HG03565 (cell line): ENCODE measurements around the gene UBE2G2.
"Not testable (repeated sequence)": the region's sequence is repeated elsewhere in the genome, so short reads cannot be mapped to it uniquely, and the experiment has no call there.

Experiments used
- ATAC-seq: cut with Tn5 transposase; IDR thresholded peaks from one replicate; pipeline ENCODE4 v1.9.1; 2021; ENCODE audit warnings: mild to moderate bottlenecking, moderate library complexity; ENCODE audit not compliant: unreplicated experiment

Gene UBE2G2

DNA sequence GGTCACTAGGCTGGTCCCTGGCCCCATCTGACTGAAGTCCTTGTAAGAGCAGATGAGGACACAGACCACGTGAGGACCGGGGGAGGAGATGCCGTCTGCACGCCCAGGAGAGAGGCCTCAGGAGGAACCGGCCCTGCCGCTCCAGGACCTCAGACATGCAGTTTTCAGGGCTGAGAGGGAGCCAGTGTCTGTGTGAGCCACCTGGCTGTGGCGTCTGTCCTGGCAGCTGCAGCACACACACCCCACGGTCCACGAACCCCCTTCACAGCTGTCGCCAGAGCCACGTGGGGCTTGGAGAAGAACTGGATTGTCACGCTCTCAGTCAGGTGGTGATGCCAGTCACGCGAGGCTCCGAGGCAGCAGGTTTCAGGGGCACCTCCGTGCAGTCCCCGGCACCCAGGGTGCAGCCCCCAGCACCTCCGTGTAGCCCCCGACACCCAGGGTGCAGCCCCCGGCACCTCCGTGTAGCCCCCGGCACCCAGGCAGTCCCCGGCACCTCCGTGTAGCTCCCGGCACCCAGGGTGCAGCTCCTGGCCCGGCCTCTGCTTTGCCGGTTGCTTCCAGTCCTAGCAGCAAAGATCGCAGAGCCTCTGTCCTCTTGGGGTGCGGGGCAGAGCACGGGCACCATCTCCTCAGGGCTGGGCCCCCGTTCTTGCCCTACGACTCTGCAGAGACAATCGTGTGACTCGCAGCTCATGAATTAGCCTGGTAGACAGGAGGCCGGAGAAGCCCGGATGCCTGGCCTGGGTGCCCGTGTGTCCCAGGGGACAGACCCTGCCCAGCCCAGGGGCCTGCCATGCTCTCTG lies 35.2 kb upstream of the UBE2G2 start:
- ATAC-seq: no peak

DNA sequence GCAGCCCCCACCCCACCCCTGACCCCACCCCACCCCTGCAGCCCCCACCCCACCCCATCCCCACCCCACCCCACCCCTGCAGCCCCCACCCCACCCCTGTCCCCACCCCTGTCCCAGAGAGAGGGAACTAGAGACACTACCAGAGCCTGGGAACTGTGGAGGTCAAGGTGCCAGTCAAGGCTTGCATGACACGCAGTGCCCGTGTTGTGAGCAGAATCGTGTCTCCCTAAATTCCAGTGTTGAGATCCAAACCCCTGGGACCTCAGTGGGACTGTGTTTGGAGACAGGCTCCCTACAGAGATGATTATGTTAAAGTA lies 34.7 kb upstream of the UBE2G2 start:
- no peak for ATAC-seq

DNA sequence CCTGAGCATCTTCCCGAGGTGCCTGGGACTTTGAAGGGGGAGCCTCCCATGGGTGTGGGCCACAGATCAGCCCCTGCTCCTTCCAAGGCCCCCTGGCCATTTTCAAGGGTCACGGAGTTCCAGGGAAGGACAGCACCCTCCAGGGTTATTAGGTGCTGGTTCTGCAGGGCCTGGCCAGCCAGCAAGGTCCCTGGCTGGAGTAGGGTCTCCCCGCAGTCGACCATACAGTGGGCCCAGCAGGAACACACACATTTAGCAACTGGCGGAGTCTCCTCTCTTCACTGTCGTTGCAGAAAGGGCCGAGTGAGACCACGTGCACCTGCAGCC lies 34.0 kb upstream of the UBE2G2 start:
- no peak for ATAC-seq

DNA sequence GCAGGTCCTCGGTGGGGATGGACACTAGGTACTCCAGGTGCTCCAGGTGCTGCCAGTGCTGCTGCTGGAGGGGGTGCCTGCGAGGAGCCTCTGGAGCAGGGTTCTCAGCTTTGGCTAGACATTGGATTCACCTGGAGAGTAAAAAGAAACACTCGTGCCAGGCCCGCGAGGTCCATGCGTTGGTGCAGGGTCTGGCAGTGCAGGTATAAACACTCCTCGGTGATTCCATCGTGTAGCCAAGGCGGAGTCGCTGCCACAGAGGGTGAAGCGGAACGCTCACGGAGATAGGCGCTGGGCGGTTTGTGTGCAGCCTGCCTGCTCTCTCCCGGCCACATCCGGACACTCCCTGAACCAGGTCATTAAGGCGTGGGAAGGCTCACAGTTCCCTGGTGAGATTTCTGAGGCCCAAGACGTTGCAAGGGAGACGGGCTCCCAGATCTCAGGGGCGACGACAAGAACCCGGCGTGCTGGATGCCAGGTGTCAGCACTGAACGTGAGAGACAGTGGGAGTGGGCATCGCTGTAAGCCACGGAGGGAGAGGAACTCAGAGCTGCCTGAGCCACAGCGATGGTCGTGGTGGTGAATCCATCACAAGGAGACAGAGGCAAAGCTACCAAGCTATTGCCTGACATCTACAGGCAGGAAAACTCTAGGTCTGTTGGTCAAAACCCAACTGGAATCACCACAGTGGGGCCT lies 33.5 kb upstream of the UBE2G2 start:
- ATAC-seq: no peak

DNA sequence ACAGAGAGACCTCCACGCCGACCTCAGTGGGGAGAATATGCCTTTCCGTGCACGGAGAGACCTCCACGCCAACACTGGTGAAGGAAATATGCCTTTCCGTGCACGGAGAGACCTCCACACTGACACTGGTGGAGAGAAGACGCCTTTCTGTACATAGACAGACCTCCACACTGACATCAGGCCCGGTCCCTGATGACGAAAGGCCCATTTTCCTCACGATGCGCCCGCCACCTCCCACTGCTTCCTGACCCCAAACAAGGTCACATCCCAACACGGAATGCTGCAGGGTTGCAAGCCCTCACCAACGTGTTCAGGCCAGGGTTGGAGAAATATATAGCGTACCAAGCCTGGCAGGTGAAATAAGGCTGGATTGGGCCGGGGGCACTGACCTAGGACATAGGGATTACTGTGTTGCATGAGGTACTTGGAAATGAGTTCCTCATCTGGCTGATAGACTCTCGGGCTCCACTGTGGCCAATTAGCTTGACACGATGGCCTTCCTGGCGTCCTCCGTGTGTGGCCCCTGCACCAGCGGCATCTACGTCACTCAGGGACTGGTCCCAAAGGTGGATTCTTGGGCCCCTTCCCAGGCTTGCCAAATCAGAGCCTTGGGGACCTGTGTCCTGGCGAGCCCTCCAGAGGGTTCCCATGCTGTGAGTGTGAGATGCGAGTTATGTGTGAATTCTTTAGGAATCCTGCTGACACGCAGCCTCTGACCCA lies 32.8 kb upstream of the UBE2G2 start:
- no peak for ATAC-seq

DNA sequence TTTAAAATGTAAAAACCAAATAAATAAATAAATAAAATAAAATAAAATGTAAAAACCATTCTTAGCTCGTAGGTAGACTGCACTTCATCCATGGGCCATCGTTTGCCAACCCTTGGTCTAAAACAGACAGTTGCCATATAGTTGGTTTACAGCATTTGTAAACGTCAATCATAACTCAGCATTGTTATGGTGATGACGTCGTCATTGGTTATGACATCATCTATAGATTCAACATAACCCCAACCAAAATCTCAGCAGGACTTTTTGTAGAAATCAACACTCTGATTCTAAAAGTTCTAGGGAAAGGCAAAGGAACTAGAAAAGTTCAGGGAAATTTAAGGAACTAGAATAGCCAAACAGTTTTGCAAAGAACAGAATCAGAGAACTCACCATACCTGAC lies 32.0 kb upstream of the UBE2G2 start:
- ATAC-seq: no peak

DNA sequence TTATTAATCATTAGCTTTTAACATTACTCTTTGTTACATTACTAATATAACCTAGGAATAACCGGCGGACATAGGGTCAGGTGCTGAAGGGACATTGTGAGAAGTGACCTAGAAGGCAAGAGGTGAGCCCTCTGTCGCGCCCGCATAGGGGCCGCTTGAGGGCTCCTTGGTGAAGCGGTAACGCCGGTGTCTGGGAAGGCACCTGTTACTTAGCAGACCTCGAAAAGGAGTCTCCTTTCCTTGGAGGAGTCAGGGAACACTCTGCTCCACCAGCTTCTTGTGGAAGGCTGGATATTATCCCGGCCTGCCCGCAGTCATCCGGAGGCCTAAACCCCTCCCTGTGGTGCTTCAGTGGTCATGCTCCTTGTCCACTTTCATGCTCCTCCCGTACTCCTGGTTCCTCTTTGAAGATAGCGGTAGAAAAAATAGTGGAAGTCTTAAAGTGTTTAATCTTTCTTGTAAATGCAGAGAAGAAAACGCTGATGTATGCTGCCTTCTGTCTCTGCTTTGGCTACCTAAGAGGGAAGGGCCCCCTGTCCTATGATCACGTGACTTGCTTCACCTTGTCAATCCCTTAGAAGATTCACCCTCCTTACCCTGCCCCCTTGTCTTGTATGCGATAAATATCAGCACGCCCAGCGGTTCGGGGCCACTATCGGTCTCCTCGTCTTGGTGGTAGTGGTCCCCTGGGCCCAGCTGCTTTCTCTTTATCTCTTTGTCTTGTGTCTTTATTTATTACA lies 31.1 kb upstream of the UBE2G2 start:
- not testable (repeated sequence) for ATAC-seq

DNA sequence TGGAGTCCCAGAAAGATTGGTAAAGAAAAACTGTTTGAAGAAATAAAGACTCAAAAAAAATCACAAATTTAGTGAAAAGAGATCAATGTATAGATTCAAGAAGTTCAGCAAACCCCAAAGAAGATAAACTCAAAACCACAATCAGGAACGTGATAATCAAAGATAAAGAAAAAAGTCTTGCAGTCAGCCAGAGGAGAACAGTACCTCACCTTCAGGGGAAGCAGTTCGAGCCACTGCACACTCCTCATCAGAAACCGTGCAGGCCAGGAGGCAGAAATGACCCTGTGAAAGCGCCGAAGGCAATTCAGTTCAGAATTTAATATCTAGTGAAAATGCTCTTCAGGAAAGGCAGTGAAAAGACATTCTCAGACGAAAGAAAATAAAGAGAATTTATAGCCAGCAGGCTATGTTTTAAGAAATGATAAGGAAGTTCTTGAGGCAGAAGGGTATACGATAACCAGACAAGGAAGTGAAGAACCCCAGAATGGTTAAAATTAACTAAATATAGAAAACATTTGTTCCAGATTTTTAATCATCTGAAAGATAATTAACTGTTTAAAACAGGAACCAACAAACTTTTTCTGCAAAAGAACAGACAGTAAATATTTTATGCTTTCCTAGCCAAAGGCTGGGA lies 29.7 kb upstream of the UBE2G2 start:
- no peak for ATAC-seq

DNA sequence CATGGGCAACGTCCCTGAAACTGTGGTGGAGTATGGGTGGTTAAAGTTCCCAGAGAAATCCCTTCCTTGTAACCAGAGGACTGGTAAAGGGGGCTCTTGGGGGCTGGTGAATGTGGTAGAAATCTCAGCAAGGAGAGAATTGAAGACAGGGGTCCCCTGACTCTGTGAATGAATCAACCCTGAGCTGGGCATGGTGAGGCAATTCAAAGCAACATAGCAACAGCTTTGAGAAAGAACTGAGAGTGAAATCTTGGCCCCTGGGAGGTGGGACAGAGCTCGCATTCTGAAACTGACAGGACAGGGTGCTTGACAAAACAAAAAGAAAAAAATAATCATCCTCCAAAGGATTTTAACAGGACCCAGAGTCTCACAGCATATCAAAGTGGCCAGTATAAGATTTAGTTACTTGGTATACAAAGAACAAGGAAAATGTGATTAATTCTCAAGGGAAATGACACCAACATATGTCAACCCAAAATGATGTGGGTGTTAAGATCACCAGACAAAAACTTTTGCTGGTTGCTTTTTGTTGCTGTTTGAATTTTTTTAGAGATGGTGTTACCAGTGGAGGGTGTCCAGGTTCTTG lies 28.0 kb upstream of the UBE2G2 start:
- no peak for ATAC-seq

DNA sequence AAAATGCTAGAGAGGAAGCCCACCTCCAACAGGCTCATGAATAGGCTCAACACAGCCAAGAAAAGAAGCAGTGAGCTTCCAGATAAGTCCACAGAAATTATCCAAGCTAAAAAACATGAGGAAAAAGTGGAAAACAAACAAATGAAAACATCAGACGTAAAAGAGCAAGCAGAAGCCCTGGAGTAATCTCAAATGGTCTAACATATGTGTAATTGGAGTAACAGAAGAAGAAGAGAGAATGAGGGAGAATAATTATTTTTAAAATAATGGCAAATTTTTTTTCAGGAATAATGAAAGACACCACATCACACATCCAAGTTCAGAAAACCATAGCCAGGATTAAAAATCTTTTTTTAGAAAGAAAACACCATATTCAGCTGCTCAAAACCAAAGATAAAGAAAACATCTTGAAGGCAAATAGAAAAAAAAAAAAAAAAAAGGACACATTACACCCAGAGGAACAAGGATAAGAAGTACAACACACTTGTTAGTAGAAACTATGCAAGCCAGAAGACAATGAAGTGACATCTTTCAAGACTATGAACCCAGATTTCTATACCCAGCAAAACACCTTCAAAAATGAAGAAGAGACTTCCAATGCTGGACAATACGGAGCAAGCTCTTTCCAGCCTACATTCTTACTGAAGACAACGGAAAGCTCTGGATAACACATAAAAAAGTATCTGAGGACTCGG lies 26.9 kb upstream of the UBE2G2 start:
- no peak for ATAC-seq

DNA sequence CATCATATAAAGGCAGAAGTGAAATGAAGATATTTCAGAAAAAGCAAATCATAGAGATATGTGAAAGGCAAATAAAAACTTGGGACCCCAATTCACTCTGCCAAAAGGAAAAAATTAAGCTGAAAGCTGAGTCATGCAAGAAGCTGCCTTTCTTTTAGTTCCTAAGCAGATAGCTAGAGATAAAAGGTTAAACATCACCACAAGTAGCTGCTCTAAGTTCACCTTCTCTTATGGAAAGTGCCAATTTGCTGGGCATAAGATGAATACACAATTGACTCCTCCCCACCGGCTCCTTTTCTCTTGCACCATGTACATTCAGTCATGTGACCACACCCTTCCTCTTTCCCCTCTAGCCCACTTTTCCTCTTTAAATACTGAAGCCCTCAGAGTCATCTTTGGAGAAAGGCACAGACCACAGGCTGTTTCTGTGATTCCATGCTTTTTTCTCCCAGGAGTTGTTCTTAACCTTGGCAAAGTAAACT lies 21.6 kb upstream of the UBE2G2 start:
- ATAC-seq: no peak

DNA sequence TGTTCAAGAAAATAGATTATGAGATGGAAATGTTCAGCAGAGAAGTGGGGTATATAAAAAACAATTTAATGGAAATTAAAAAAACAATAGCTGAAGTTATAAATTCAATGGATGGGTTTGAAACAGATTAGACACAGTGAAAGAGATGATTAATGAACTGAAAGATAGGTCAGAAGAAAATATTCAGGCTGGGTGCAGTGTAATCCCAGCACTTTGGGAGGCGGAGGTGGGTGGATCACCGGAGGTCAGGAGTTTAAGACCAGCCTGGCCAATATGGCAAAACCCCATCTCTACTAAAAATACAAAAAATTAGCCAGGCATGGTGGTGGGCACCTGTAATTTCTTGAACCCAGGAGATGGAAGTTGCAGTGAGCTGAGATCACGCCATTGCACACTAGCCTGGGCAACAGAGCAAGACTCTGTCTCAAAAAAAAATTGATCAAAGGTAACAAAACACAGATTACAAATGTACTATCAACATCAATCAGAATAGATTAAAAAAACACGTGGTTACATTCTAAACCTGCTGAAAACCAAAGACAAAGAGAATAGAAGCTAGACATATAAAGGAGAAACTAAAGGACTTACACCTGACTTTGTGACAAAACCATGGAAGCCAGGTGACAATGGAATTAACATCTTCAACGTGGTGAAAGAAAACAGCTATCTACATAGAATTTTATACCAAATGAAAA lies 21.0 kb upstream of the UBE2G2 start:
- ATAC-seq: no peak

DNA sequence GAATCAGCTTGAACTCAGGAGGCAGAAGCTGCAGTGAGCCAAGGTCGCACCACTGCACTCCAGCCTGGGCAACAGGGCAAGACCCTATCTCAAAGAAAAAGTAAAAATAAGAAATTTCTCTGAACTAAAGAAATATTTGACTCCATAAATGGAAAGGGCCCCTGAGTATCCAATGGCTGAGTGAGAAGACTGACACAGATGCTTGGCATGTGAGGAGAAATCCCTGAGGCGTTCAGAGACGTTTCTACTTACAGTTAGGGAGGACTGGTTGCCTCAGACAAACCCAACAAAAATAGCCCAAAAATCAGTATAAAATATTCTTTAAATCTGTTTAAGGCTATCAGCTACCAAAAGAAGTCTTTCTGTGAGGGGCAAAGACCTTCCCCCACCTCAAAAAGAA lies 19.2 kb upstream of the UBE2G2 start:
- no peak for ATAC-seq

DNA sequence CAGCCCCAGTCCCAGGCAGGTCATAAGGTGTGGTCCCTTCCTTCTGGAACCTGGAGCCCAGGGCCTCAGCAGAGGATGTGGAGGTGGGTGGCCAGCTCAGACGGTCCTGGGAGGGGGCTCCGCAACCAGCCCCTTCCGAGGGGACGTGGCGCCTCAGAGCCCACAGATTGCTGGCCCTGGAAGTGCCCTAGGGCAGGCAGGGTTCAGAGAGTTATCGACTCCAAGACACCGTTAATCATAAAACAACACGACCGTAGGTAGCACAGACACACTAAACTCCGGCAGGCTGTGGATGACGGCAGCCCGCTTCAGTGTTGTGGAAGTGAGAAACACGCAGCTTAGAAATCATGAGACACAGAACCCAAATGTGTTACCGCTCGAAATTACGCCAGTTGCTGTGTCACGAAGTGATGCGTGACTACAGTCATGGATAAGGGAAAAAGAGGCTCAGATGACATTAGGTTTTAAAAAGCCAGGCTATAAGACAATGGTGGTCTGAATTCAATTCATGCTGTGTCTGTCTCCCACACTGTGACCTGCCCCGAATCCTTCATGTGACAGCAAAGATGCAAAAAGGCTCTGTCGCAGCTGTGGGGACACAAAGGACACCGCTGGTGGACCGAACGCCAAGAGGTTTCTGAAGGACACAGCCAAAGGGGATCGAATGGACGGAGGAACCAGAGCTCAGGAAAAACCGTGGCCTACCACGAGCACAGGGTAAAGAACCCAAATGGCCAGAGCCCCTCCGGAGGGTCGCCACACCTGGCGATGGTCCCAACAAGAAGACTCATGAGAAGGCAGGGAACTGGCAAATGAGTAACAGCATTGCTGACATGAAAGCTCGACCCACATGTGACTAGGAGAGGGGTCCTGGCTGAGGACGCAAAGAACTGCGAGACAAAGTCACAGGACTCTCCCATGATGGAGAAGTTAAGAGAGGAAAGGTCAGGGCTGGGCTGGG lies 17.9 kb upstream of the UBE2G2 start:
- ATAC-seq: no peak

DNA sequence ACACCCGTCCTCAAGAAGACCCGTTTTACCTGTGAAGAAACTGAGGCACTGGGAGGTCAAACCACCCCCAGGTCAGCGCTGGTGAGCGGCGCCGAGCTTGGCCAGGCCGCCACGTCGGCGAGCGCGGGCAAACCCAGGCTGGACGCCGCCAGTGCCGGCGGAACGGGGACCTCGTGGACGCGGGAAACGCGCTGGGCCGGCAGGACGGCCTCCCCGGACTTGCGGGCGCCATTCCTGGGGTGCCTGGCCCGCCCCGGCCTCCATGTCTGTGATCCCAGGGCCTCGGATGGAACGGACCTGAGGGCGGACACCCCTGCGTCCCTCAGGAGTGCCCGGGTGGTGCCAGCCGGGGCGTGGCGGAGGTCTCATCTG lies 17.0 kb upstream of the UBE2G2 start:
- ATAC-seq: no peak

DNA sequence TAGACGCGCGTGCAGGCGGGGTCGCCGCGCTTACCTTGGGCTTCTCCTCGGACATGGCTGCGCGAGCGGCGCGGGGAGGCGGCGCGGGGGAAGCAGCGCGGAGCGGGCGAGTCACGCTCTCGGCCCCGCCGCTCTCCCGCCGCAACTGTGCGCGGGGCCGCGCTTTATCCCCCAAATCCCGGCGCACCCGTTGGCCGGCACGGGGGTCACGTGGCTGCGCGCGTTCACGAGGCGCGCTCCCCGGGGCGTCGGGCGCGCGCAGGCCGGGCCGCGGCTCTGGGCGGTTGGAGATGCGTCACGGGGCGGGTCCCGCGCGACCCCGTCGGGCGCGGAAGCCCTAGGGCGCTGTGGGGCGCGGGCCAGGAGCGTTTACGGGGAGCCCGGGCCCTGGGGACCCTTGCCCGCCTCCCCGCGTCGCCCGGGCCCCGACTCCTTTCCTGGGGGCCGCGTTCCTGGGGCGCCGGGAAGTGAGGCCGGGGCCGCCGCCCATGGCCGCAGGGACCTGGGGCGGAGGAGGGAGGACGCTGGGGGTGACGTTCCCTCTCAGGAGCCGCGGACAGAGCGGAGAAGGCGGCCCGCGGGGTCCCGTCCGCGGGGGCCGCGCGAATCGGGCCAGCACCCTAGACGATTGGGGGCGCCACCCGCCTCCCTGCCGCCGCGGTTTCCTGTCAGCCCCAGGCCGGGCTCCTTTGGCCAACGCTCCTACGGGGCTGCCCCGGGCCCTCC lies 16.5 kb upstream of the UBE2G2 start, which contains the start of gene SUMO3:
TSS of gene SUMO3 (minus strand) at position 149 of the 726 bp plus-strand sequence. CDS start at position 55, 94 bp downstream.
- ATAC-seq: peak; percentile 54

DNA sequence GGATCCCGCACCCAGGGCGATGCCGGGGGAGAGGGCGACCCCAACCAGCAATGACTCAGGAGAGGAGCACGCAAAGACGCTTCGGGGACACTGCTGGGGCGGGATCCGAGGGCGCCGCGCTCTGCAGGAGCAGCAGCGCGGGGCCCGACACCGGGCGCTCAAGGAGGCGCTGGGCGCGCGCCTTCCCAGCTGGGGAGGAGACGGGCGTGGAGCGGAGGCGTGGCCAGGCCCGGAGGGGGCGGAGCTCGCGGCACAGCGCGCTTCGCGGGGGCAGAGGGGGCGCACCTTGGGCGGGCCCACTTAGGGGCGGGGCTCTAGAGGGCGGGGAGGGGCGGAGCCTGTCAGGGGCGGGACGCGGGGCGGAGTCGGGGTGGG lies 15.9 kb upstream of the UBE2G2 start:
- peak; percentile 67 for ATAC-seq
